ENCODE measurements around the gene KRCC1. TPM values are rescaled to one million over a fixed set of nuclear protein-coding genes. Genes with fewer than 3 reads are reported as not detected.

Gene KRCC1
- total RNA-seq = 10 to 100 TPM; 11.6 to 27.6 (median 18.3) TPM

DNA sequence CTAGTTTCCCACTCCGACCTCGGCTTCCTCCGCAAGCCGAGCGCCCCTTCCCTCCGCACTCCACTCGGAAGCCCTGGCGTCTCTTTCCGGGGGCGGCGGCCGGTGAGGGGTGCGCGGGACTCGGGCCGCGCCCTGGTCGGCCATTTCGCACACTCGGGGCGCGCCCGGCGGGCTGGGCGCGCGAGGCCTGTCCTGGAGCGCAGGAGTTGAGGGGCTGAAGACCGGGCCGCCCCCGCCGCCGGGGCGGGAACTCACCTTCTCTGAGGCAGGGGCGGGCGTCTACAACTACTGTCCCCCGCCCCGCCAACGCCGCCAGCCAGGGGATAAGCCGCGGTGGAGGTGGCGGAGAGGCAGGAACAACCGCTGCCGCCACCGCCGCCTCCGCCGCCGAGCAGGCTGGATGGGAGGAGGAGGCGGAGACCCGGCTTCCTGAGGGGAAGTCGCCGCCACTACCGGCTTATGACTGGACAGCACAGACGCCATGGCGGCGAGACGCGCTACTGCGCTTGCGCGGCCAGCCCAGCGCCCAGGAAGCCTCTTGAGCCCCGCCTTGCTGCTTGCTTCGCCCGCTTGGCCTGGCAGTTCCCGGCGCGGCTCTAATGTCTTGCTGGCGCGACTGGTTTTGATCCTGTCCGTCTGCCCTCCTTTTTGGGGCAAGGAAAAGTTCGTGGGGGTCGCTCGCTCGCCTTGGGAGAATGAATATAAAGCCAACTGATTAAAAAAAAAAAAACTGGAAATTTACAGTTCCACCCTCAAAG, at the start of gene KRCC1:
KRCC1 (minus strand) TSS at position 413 of the 758 bp plus-strand sequence. CDS start 27,220 bp downstream, outside the sequence.
- Histone ChIP-seq H3K4me3 (peak within 1 kb of the TSS; percentile 69 to 92 (median 86)), H3K4me1 (replicated peaks in 1 of 2) (peaks cover 13 to 19% of the 10 kb centered on the region in 2 donors), H3K27ac (peak within 1 kb of the TSS; percentile 92 to 94)
- in situ Hi-C loops (cut with MboI; ENCODE audit: low pct_unique_long_range_greater_than_20kb in 2 of 9, low sequenced_read_pairs in 9 of 9, unreplicated experiment in 9 of 9) = loop anchor here in 2 of 9 experiments (10.0 to 25.0 kb wide), 2 partner anchors 107 to 109 kb away; partner anchors contain the start of gene THNSL2 (in 1 of the 2)
- 0 to 2% (median 0%) methylated on average over 2 to 22 of the region's 77 CpGs; no CpG with 5 or more reads in 1 of the 10 experiments for WGBS, 10 experiments
- ATAC-seq (replicated peaks in 6 of 8) = peak; percentile 82 to 97 (median 96)

DNA sequence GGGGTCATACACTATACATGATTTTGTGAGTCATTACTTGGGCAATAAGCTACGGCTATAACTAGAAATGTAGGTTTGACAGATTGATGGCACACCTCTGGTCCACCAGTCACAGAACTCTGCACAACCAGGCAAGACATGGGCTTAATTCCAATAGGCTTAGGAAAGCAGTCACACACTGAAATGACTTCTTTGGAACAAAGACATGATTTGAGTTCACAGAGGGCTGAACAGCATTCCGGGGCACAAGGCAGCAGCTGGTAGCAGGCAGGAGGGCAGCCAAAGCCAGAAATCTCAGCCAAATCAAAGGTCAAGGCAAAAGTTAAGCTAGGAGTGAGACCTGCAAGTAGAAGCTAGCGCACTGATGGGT, 44.9 kb upstream of the KRCC1 start:
- H3K4me1 ChIP-seq (replicated peaks in 1 of 2) = peaks cover 0 to under 1% of the 10 kb centered on the region in 2 donors
- H3K27ac ChIP-seq = no peak overlapping the region
- peak in 3 of 8 experiments; percentile 29 to 49 (median 48) for ATAC-seq (replicated peaks in 6 of 8)
- in situ Hi-C loops (cut with MboI; ENCODE audit: low pct_unique_long_range_greater_than_20kb in 2 of 9, low sequenced_read_pairs in 9 of 9, unreplicated experiment in 9 of 9) = no loop called here
- H3K4me3 ChIP-seq = no peak overlapping the region
- 40 to 100% (median 92%) methylated on average over 1 to 3 of the region's 3 CpGs; no CpG with 5 or more reads in 2 of the 10 experiments for WGBS, 10 experiments

DNA sequence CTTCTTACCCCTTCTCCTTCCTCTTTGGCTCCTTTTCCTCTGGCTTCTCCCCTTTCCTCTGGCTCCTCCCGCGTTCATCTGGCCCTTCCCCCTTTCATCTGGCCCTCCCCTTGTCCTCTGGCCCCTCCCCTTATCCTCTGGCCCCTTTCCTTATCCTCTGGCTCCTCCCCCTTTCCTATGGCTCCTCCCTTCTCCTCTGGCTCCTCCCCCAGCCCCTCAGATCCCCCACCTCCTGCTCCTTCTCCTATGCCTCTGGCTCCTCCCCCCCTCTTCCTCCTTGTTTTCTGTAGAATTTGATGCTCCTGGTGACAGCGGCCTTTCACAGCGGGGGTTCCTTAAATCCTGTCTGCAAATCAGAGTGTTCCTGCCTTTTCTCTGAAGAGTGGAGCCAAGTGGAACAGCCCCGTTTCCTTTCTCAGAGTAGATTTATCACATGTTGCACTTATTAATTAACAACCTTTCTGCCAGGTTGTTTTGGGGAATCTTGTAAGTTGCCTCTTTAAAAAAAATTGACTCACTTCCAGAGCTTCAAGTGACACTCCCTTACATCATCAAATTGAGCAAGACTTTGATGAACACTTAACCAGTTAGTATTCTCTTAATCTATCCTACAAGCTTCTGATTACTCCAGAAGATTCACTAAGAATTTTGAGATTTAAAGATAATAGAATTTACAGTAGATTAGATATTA, 44.4 kb upstream of the KRCC1 start:
- WGBS, 10 experiments = 0 to 40% (median 28%) methylated on average over 1 to 2 of the region's 5 CpGs; no CpG with 5 or more reads in 6 of the 10 experiments
- in situ Hi-C loops (cut with MboI; ENCODE audit: low pct_unique_long_range_greater_than_20kb in 2 of 9, low sequenced_read_pairs in 9 of 9, unreplicated experiment in 9 of 9) = no loop called here
- ATAC-seq (replicated peaks in 6 of 8) = peak in 6 of 8 experiments; percentile 42 to 80 (median 62)
- H3K4me1 ChIP-seq (replicated peaks in 1 of 2) = peaks cover 0 to 6% of the 10 kb centered on the region in 2 donors
- H3K4me3 ChIP-seq = no peak overlapping the region
- no peak overlapping the region for H3K27ac ChIP-seq

DNA sequence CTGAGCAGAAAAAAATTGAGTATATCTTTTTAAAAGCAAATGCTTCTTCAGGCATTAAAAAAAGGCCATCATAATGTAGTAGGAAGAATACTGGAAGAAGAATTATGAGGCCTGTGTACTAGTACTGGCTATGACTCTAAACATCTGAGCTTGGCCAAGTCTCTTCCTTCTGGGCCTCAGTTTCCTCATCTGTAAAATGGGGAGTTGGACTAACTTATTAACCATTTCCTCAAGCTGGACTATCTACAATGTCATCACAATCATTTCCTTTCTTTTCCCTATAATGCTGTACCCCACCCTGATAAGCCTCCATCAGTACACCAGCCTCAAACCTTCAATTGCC, 42.9 kb upstream of the KRCC1 start:
- in situ Hi-C loops (cut with MboI; ENCODE audit: low pct_unique_long_range_greater_than_20kb in 2 of 9, low sequenced_read_pairs in 9 of 9, unreplicated experiment in 9 of 9) = no loop called here
- H3K27ac ChIP-seq = no peak overlapping the region
- H3K4me3 ChIP-seq = no peak overlapping the region
- no peak for ATAC-seq (replicated peaks in 6 of 8)
- peaks cover 0 to 10% of the 10 kb centered on the region in 2 donors for H3K4me1 ChIP-seq (replicated peaks in 1 of 2)

DNA sequence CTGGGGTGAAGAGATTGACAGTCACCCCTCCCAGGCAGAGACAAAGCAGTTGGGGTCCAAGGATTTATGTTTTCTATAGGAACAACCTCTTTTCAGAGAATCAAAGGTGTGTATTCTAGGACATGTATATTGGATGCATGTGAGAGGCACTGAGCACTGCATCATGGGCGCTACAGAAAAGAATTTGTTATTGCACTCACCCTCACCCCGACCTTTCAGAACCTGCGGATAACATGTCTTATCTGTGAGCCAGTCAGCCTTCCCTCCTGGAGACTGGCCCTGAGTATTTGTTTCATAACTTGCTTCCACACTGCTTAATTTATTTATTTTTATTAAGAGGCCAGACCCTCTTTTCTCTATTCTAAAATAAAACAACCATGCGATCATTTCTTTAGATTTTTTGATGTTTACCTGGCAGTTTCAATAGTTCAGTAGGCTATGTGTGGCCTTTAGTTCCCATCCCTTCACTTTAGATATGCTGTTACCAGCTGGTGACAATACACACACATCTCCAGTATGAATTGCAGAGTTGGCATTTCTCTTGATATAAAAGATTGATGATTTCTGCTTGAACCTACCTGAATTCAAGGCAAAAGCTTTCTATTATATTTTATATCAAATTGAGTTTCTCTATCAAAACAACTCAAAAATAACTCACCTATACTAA, 42.4 kb upstream of the KRCC1 start:
- in situ Hi-C loops (cut with MboI; ENCODE audit: low pct_unique_long_range_greater_than_20kb in 2 of 9, low sequenced_read_pairs in 9 of 9, unreplicated experiment in 9 of 9) = no loop called here
- 41 to 100% (median 78%) methylated on average over 1 to 4 of the region's 4 CpGs; no CpG with 5 or more reads in 3 of the 10 experiments for WGBS, 10 experiments
- no peak overlapping the region for H3K27ac ChIP-seq
- H3K4me3 ChIP-seq = no peak overlapping the region
- ATAC-seq (replicated peaks in 6 of 8) = no peak
- peaks cover 0 to 10% of the 10 kb centered on the region in 2 donors for H3K4me1 ChIP-seq (replicated peaks in 1 of 2)

DNA sequence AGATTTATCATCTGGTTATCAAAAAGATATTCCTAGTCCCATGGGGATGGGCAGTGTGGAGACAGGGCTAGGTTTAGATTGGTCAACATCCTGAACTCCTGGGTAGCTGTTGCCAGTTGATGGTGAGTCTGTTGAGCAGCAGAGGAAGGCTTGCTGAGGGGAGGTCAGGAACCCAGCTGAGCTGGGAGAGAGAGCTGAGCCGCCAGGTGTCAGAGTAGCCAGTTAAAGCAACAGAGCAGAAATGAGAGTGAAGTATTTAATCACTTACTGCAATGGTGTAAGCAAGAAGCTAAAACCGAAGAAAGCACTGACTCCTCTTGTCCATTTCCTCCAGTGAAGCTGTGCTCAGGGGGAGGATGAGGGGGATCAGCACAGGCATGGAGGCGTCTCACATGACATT, 41.6 kb upstream of the KRCC1 start:
- H3K27ac ChIP-seq = no peak overlapping the region
- peaks cover 0 to 10% of the 10 kb centered on the region in 2 donors for H3K4me1 ChIP-seq (replicated peaks in 1 of 2)
- WGBS, 10 experiments = 48 to 93% (median 83%) methylated on average over 1 to 2 of the region's 3 CpGs; no CpG with 5 or more reads in 4 of the 10 experiments
- no peak for ATAC-seq (replicated peaks in 6 of 8)
- H3K4me3 ChIP-seq = no peak overlapping the region
- in situ Hi-C loops (cut with MboI; ENCODE audit: low pct_unique_long_range_greater_than_20kb in 2 of 9, low sequenced_read_pairs in 9 of 9, unreplicated experiment in 9 of 9) = no loop called here

DNA sequence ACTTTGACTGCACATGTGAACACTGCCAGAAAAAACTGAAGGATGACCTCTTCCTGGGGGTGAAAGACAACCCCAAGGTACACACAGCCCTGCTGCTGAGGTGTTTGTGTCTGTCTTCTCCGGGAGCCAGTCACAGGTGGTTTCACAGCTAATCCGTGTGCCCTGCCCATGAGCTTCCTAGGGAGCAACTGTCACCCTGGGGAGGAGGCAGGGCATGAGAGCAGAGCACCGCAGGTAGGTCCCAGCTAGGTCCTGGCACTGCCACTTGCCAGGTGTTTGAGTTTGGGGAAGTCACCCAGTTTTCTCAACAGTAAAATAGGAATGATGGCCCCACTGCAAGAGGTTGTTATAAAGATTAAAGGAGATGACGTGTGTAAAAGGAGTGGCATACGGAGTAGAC, 41.1 kb upstream of the KRCC1 start:
- 55 to 100% (median 82%) methylated on average over 1 to 5 of the region's 5 CpGs; no CpG with 5 or more reads in 2 of the 10 experiments for WGBS, 10 experiments
- no peak for ATAC-seq (replicated peaks in 6 of 8)
- Histone ChIP-seq H3K4me1 (replicated peaks in 1 of 2) (peaks cover 0 to 10% of the 10 kb centered on the region in 2 donors), H3K27ac (no peak overlapping the region), H3K4me3 (no peak overlapping the region)
- in situ Hi-C loops (cut with MboI; ENCODE audit: low pct_unique_long_range_greater_than_20kb in 2 of 9, low sequenced_read_pairs in 9 of 9, unreplicated experiment in 9 of 9) = no loop called here

DNA sequence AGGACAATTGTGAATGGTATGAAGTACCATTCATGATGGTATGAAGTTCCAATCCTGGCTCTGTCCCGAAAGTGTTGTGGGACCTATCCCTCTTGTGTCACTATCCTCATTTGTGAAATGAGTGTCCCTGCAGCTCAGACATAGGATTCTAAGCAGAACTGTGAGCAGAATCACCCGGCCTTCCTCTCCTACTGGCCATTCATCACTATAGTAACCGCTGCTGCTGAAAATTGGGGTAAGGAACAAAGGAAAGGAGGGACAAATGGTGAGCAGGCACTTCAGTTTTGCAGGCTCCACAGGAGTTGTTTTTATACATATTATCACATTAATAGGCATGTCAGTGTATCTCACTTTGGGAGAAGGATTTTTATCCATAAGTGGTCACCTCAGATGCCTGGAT, 39.4 kb upstream of the KRCC1 start:
- H3K4me3 ChIP-seq = no peak overlapping the region
- in situ Hi-C loops (cut with MboI; ENCODE audit: low pct_unique_long_range_greater_than_20kb in 2 of 9, low sequenced_read_pairs in 9 of 9, unreplicated experiment in 9 of 9) = no loop called here
- H3K4me1 ChIP-seq (replicated peaks in 1 of 2) = peaks cover 0 to 10% of the 10 kb centered on the region in 2 donors
- no peak overlapping the region for H3K27ac ChIP-seq
- WGBS, 10 experiments = 0 to 67% (median 50%) methylated on average over 1 to 3 of the region's 3 CpGs; no CpG with 5 or more reads in 2 of the 10 experiments
- peak in 4 of 8 experiments; percentile 29 to 86 (median 64) for ATAC-seq (replicated peaks in 6 of 8)

DNA sequence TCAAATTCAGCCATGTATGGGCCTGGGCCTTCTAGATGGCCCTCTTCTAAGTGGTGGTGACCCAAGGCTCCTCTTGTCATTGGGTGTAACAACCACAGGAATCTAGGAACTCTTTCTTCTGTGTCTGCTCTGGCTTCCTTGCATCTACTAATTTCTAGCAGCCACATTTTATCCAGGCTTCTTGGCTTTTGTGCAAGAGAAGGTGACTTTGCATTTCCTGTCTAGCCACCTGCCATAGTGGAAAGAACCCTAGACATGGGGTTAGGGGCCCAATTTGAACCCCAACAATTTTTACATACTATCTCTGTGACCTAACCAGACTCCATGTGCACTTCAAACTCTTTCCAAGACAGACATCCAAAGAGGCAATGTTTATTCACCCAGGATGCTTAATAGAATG, 37.2 kb upstream of the KRCC1 start:
- Histone ChIP-seq H3K4me3 (no peak overlapping the region), H3K27ac (no peak overlapping the region), H3K4me1 (replicated peaks in 1 of 2) (peaks cover 0 to 10% of the 10 kb centered on the region in 2 donors)
- in situ Hi-C loops (cut with MboI; ENCODE audit: low pct_unique_long_range_greater_than_20kb in 2 of 9, low sequenced_read_pairs in 9 of 9, unreplicated experiment in 9 of 9) = no loop called here
- ATAC-seq (replicated peaks in 6 of 8) = peak in 1 of 8 experiments; percentile 54

DNA sequence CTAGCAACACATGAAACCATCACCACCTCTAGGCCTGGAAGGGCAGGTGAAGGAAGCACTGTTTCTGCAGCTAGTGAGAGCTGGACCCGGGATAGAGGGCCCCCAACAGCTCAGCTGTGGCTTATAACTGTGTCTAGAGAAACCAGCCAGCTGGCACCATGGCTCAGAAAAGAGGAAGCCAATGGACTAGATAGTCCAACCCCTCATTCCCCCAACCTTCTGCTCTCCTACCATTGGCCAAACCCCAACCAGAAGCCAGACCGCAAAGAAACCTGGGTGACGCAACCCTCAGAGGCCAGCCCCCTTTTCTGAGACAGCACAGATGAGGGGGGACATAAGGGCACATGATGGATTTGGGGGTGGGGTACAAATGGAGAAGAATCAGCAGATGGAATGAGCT, 36.4 kb upstream of the KRCC1 start:
- no peak for ATAC-seq (replicated peaks in 6 of 8)
- WGBS, 10 experiments = 0 to 94% (median 93%) methylated on average over 2 of the region's 3 CpGs; no CpG with 5 or more reads in 7 of the 10 experiments
- in situ Hi-C loops (cut with MboI; ENCODE audit: low pct_unique_long_range_greater_than_20kb in 2 of 9, low sequenced_read_pairs in 9 of 9, unreplicated experiment in 9 of 9) = no loop called here
- no peak overlapping the region for H3K27ac ChIP-seq
- no peak overlapping the region for H3K4me3 ChIP-seq
- H3K4me1 ChIP-seq (replicated peaks in 1 of 2) = peaks cover 0 to 10% of the 10 kb centered on the region in 2 donors

DNA sequence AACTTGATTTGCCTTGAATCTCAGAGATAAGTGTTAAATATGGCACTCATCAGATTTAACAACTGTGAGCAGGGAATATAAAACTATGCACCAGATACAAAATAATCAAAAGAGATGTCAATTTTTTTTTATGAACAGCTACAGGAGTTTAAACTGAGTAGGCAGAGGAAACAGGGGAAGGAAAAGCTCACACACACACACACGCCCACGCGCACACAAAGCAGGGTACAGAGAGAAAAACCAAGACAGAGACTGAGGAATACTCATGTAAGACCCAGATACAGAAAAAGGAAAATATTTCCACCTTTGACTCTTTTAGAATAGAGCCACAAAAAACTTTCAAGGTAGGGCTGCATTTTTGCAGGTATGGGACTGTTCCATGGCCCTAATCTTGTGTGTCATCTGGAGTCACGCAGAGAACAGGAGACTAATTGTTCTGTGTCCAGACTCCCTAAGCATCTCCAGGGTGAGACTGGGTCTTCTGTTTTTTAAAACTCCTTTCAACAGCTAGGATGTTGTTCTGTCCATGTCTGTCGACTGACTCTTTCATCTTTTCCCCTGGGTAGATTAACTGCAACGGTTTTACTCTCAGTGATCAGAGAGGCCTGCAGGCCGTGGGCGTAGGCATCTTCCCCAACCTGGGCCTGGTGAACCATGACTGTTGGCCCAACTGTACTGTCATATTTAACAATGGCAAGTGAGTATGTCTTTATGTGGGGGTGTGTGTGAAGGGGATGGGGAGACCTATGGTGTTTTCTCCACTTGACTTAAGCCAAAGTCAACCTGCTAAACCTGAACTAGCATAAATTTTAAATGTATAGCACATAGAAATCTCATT, 35.1 kb upstream of the KRCC1 start:
- in situ Hi-C loops (cut with MboI; ENCODE audit: low pct_unique_long_range_greater_than_20kb in 2 of 9, low sequenced_read_pairs in 9 of 9, unreplicated experiment in 9 of 9) = no loop called here
- ATAC-seq (replicated peaks in 6 of 8) = no peak
- WGBS, 10 experiments = 50 to 90% (median 80%) methylated on average over 1 to 8 of the region's 8 CpGs; no CpG with 5 or more reads in 1 of the 10 experiments
- Histone ChIP-seq H3K4me3 (no peak overlapping the region), H3K4me1 (replicated peaks in 1 of 2) (peaks cover 0 to 10% of the 10 kb centered on the region in 2 donors), H3K27ac (no peak overlapping the region)

DNA sequence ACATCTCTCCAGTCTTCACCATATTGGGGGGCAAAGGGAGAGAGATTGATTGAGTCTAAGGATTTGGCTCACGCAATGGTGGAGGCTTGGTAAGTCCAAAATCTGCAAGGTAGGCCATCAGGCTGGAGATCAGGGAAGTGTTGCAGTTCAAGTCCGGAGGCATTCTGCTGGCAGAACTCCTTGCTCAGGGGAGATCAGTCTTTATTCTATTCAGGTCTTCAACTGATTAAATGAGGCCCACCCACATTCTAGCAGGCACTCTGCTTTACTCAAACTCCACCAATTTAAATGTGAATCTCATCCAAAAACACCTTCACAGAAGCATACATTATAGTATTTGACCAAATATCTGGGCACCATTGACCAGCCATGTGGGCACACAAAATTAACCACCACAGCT, 33.4 kb upstream of the KRCC1 start:
- Histone ChIP-seq H3K4me1 (replicated peaks in 1 of 2) (no peaks in the 10 kb centered on the region), H3K27ac (no peak overlapping the region), H3K4me3 (no peak overlapping the region)
- in situ Hi-C loops (cut with MboI; ENCODE audit: low pct_unique_long_range_greater_than_20kb in 2 of 9, low sequenced_read_pairs in 9 of 9, unreplicated experiment in 9 of 9) = no loop called here
- ATAC-seq (replicated peaks in 6 of 8) = no peak
- WGBS, 10 experiments = 40 to 100% (median 88%) methylated on average over 1 to 2 of the region's 2 CpGs; no CpG with 5 or more reads in 5 of the 10 experiments
